NCI-H2196 (cell line): ENCODE data around the gene SFXN5.

Source experiments
- DNase-seq: peaks from one replicate; lab custom pipeline; 2025; ENCODE audit not compliant: unreplicated experiment; lab: John Stamatoyannopoulos, UW

Gene SFXN5

GRCh38 chr2:73053316-73054114 is 18.0 kb downstream of the SFXN5 start:
- DNase-seq, result no peak

- DNase-seq, result no peak
Measured at GRCh38 chr2:73050121-73050545, 21.4 kb downstream of the SFXN5 start.

DNA sequence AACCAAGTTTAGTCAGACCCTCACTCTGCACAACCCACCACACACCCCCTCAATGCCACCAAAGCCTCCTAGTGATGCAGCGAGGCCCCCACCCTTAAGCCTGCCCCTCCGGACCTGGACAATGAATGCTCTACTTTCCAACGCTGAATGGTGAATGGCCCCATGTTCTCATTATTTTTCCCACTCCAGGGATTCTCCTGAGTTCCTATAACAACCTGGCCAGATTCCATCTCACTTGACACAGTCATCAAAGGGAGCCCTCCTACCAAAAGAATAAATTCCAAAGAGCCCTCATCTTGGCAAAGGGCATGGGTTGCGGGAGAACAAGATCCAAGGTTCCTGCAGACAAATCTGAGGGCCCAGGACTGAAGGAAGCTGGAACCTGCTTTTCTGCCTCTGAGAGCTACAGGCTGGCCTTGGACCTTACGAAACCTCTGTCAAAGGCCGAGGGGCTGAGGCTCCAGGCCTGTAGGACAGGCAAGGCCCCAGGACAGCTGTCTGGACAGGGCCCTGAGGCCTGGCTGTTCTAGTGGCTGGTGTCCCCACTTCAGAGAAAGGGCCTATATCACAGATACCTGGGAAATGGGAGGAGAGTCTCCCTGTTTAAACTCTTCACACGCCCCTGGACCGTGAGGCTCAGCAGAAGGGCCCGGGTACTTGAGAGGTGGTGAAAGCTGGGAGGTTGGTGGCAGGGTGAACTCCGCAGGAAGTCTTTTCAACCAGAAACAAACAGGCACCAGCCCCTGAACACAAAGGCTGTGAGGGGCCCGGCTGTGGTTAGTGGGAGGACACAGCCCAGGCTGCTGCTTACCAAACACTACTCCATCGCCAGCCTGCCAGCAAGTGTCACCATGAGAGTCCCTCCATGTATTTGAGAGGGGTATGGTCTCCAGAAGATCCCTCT is 27.3 kb downstream of the SFXN5 start:
- no peak for DNase-seq

GRCh38 chr2:73043276-73043675 is 28.2 kb downstream of the SFXN5 start:
- no peak for DNase-seq

- no peak for DNase-seq
Measured at GRCh38 chr2:73037947-73038585, 33.4 kb downstream of the SFXN5 start.

- DNase-seq, result no peak
Measured at GRCh38 chr2:73036766-73037165, 34.7 kb downstream of the SFXN5 start.

GRCh38 chr2:73035899-73036711 is 35.4 kb downstream of the SFXN5 start:
- DNase-seq, result no peak

GRCh38 chr2:73034661-73035375 is 36.7 kb downstream of the SFXN5 start:
- DNase-seq, result no peak

GRCh38 chr2:73033766-73034381 is 37.6 kb downstream of the SFXN5 start:
- DNase-seq, result no peak

- no peak for DNase-seq
Measured at GRCh38 chr2:73033142-73033765, 38.3 kb downstream of the SFXN5 start.

- DNase-seq, result no peak
Measured at GRCh38 chr2:73032702-73033097, 38.8 kb downstream of the SFXN5 start.

DNA sequence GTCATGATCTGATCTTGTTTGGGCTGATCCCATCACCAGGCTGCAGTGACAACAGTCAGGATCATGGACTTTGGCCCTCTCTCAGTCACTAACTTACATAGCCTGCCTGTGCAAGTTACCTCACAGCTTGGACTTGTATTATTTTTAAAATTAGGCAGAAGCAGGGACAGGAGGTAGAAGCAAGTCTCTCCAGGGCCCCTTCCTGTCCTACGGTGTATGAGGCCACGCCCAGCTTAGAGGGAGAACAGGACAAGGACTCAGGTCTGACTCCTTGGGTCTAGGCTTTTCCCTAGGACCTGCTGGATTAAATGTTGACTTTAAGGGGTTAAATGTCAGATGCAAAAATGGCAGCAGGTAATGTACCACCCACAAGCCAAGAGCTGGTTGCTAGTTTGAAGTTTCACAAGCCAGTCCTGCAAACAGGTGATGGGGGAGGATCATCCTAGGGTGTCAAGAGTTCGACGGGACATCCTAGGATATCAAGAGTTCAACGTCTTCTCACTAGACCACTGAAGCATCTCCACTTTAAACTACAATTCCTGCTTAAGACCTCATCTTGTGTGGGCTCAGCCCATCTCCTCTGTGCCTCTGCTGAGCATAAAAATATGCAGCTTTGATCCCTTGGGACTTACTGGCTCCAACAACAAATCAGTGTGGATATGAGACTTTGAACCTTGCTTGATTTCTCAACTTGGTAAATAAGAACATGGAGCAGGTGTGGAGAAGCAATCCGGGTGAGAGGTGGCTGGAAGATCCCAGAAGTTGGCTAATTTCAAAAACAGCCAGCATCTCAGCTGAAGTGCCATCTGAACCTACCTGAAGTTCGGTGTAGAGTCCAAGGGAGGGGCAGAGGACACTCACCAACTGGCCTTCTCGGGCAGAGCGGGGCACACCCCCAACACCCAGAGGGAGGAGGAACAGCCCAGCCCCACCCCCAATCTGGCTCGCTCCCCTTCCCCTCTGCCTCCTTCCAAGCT is 39.5 kb downstream of the SFXN5 start:
- no peak for DNase-seq

GRCh38 chr2:73031095-73031678 is 40.3 kb downstream of the SFXN5 start:
- DNase-seq, result no peak

DNA sequence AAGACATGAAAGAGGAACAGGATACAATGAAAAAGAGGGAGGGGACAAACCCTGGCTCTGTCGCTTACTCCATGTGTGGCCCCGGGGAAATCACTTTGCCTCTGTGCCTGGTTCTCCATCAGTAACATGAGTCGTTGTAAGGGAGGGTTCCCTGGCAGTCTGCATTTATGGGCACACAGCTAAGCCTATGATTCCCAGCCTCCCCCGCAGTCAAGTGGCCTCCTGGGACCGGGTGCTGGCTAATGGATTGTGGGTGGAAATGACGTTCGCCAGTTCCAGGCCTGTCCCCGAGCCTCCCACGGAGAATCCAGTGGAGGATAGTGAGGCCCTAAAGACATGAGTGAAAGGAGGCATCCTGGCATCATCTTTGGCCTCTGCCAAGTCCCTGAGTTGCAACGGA is 42.7 kb downstream of the SFXN5 start:
- DNase-seq, result no peak

DNA sequence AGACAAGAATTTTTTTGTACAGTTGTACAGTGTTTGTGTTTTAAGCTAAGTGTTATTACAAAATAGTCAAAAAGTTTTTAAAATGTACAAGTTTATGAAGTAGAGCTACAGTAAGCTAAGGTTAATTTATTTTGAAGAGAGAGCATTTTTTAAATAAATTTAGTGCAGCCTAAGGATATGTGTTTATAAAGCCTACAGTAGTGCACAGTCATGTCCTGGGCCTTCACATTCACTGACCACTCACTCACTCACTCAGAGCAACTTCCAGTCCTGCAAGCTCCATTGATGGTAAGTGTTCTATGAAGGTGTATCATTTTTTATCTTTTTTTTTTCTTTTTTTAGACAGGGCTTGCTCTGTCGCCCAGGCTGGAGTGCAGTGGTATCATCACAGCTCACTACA is 44.2 kb downstream of the SFXN5 start:
- no peak for DNase-seq

- no peak for DNase-seq
Measured at GRCh38 chr2:73023497-73023896, 48.0 kb downstream of the SFXN5 start.

DNA sequence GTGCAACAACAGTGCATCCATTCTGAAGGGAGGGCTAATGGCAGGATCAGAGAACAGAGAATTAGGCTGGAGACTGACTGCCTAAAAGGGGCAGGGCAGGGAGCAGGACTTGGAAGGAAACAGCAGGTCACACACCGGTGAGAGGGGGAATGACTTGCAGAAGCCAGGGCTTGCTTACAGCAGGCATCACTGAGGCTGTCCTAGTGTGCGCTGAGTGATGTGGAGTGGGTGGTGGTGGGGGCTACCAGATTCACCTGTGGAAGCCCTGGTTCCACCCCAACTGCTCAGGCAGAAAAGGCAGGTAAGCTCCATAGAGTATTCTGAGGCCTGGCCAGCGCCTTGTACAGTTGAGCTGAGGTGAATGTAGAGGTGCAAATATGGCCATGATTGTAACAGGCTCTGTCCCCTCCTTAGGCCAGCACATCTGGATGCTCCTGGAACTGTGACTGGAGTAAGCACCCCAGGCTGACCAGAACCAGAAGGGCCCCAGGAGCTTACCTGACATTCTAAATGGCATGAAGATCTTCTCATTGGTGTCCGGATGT is 49.4 kb downstream of the SFXN5 start:
- no peak for DNase-seq
